SK-N-SH treated with all-trans-retinoic acid at 6 μM for 48 hours (cell line): ENCODE data around the gene SH3PXD2A.

ENCODE experiments used
- ARNTL ChIP-seq: fragments of 450-650 bp; formaldehyde crosslinking; IDR thresholded peaks from 2 replicates; pipeline ENCODE4 v1.5.0; 2020; ENCODE audit warnings: low read depth, mild to moderate bottlenecking, moderate library complexity, borderline replicate concordance
- BACH2 ChIP-seq: fragments of 250-450 bp; sonication (Bioruptor Pico); IDR thresholded peaks from 2 replicates; pipeline ENCODE4 v1.9.0; 2021; ENCODE audit warnings: mild to moderate bottlenecking, borderline replicate concordance
- GLIS3 ChIP-seq: fragments of 250-450 bp; sonication (Bioruptor Pico); IDR thresholded peaks from 2 replicates; pipeline ENCODE4 v1.5.0; 2020; ENCODE audit warnings: mild to moderate bottlenecking, moderate library complexity
- PPARA ChIP-seq: fragments of 250-450 bp; sonication (Bioruptor Pico); IDR thresholded peaks from 2 replicates; pipeline ENCODE4 v1.5.0; 2020; ENCODE audit warnings: mild to moderate bottlenecking, borderline replicate concordance
- SNAI2 ChIP-seq: fragments of 250-450 bp; sonication (Bioruptor Pico); IDR thresholded peaks from 2 replicates; pipeline ENCODE4 v1.5.0; 2020; ENCODE audit warnings: mild to moderate bottlenecking, moderate library complexity
- TOX ChIP-seq: fragments of 250-450 bp; sonication (Bioruptor Pico); IDR thresholded peaks from 2 replicates; pipeline ENCODE4 v1.8.0; 2021; ENCODE audit warnings: mild to moderate bottlenecking, moderate library complexity, borderline replicate concordance
- ZC3H10 ChIP-seq: fragments of 250-450 bp; sonication (Bioruptor Pico); IDR thresholded peaks from 2 replicates; pipeline ENCODE4 v1.5.1; 2021; ENCODE audit warnings: mild to moderate bottlenecking, moderate library complexity
- ZNF565 ChIP-seq: fragments of 450-650 bp; formaldehyde crosslinking; conservative IDR thresholded peaks from 2 replicates; pipeline ENCODE4 v1.5.0; 2020; ENCODE audit warnings: low read depth, mild to moderate bottlenecking, moderate library complexity
- TF ChIP-seq, protein P1 (sequence below): fragments of 250-450 bp; sonication (Bioruptor Pico); IDR thresholded peaks from 2 replicates; pipeline ENCODE4 v1.8.0; 2020; ENCODE audit warnings: mild to moderate bottlenecking, moderate library complexity, borderline replicate concordance
- TF ChIP-seq, protein P2 (sequence below): fragments of 250-450 bp; sonication (Bioruptor Pico); IDR thresholded peaks from 2 replicates; pipeline ENCODE4 v1.5.1; 2020; ENCODE audit warnings: low read depth, mild to moderate bottlenecking, moderate library complexity

DNA sequence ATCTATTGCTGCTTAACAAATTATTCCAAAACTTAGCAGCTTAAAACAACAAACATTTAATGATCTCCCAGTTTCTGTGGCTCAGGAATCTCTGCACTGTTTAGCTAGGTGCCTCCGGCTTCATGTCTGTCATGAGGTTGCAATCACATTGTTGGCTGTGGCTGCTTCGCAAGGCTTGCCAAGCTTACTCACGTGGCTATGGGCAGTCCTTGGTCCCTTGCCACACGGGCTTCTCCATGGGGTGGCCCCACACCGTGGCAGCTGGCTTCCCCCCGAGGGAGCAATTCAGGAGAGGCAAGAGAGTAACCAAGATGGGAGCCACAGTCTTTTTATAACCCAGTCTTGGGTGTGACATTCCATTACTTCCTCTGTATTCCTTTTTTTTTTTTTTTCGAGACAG, 294.5 kb downstream of the SH3PXD2A start:
- TF ChIP-seq, protein P1, sequence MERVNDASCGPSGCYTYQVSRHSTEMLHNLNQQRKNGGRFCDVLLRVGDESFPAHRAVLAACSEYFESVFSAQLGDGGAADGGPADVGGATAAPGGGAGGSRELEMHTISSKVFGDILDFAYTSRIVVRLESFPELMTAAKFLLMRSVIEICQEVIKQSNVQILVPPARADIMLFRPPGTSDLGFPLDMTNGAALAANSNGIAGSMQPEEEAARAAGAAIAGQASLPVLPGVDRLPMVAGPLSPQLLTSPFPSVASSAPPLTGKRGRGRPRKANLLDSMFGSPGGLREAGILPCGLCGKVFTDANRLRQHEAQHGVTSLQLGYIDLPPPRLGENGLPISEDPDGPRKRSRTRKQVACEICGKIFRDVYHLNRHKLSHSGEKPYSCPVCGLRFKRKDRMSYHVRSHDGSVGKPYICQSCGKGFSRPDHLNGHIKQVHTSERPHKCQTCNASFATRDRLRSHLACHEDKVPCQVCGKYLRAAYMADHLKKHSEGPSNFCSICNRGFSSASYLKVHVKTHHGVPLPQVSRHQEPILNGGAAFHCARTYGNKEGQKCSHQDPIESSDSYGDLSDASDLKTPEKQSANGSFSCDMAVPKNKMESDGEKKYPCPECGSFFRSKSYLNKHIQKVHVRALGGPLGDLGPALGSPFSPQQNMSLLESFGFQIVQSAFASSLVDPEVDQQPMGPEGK = no peak
- TF ChIP-seq ZNF565 (CRISPR knock-in tag) (no peak), ARNTL (no peak), BACH2 (no peak), ZC3H10 (CRISPR knock-in tag) (no peak), SNAI2 (no peak), PPARA (CRISPR knock-in tag) (no peak), GLIS3 (no peak), TOX (no peak)
- TF ChIP-seq, protein P2, sequence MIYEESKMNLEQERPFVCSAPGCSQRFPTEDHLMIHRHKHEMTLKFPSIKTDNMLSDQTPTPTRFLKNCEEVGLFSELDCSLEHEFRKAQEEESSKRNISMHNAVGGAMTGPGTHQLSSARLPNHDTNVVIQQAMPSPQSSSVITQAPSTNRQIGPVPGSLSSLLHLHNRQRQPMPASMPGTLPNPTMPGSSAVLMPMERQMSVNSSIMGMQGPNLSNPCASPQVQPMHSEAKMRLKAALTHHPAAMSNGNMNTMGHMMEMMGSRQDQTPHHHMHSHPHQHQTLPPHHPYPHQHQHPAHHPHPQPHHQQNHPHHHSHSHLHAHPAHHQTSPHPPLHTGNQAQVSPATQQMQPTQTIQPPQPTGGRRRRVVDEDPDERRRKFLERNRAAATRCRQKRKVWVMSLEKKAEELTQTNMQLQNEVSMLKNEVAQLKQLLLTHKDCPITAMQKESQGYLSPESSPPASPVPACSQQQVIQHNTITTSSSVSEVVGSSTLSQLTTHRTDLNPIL (CRISPR knock-in tag) = no peak
